ENCODE data around the gene LIN28A. TPM values are rescaled to one million over a fixed set of nuclear protein-coding genes. Genes with fewer than 3 reads are reported as not detected.

The LIN28A gene
- total RNA-seq, 1 donor from 2014 or later: not detected

DNA sequence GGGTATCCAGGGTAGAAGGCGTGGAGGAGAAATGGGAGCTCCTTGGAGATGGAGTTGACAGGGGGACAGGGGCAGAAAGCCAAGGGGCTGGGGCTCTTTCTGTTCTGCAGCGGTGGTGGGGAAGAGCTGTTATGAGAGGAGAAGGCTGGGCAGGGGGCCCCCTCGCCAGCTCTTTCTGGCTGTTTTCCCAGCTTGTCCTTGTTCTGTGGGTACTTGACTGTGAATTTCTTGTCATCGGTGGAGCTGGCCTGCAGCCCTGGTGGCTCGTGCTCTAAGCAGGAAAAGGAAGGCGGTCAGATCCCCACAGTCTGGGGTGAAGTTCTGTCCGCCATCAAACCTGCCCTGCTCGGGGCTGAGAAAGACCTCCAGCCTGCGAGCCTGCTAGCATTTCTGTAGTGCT is 45.7 kb upstream of the LIN28A start:
- Histone ChIP-seq H3K36me3 (no peaks in the 10 kb centered on the region), H3K9me3 (no peaks in the 10 kb centered on the region), H3K4me3 (no peak overlapping the region), H3K27me3 (peaks cover 4% of the 10 kb centered on the region), H3K27ac (no peak overlapping the region), H3K4me1 (peaks cover 12% of the 10 kb centered on the region)
- no peak for TF ChIP-seq POLR2AphosphoS5 (IDR thresholded peaks at IDR 0.05; ENCODE audit: insufficient read depth in 1 of 2, low read depth in 1 of 2)
- TF ChIP-seq POLR2A (IDR thresholded peaks at IDR 0.05): no peak
- TF ChIP-seq, protein P1, sequence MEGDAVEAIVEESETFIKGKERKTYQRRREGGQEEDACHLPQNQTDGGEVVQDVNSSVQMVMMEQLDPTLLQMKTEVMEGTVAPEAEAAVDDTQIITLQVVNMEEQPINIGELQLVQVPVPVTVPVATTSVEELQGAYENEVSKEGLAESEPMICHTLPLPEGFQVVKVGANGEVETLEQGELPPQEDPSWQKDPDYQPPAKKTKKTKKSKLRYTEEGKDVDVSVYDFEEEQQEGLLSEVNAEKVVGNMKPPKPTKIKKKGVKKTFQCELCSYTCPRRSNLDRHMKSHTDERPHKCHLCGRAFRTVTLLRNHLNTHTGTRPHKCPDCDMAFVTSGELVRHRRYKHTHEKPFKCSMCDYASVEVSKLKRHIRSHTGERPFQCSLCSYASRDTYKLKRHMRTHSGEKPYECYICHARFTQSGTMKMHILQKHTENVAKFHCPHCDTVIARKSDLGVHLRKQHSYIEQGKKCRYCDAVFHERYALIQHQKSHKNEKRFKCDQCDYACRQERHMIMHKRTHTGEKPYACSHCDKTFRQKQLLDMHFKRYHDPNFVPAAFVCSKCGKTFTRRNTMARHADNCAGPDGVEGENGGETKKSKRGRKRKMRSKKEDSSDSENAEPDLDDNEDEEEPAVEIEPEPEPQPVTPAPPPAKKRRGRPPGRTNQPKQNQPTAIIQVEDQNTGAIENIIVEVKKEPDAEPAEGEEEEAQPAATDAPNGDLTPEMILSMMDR (IDR thresholded peaks at IDR 0.05): no peak
- no peak for DNase-seq (ENCODE audit: extremely low spot score in 2 of 2)
- intact Hi-C loops (cut with DNase I): no loop called here

DNA sequence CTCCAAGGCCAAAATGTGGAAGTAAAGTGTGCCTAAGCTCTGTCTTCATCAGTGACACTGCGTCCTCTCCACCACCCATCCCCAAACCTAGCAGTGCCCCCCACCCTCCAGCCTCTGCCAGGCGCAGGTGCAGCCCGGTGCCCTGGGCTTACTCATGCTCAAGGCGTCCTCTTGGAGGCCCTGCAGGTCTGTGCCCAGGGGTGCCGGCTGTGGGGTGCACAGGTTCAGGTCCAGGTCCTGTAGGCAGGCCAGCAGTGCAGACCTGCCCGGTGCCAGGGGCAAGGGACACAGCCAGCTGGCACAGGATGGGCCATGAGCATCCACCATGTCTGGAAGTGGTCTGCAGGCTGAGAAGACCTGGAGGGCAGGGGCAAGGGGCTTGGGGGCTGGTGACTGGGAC is 43.2 kb upstream of the LIN28A start:
- no peaks in the 10 kb centered on the region for H3K9me3 ChIP-seq
- no peak for DNase-seq (ENCODE audit: extremely low spot score in 2 of 2)
- H3K27me3 ChIP-seq: no peaks in the 10 kb centered on the region
- no peaks in the 10 kb centered on the region for H3K36me3 ChIP-seq
- intact Hi-C loops (cut with DNase I): no loop called here
- H3K4me3 ChIP-seq: no peak overlapping the region
- TF ChIP-seq POLR2A (IDR thresholded peaks at IDR 0.05) (no peak), POLR2AphosphoS5 (IDR thresholded peaks at IDR 0.05; ENCODE audit: insufficient read depth in 1 of 2, low read depth in 1 of 2) (no peak)
- H3K27ac ChIP-seq: no peak overlapping the region
- H3K4me1 ChIP-seq: no peaks in the 10 kb centered on the region

DNA sequence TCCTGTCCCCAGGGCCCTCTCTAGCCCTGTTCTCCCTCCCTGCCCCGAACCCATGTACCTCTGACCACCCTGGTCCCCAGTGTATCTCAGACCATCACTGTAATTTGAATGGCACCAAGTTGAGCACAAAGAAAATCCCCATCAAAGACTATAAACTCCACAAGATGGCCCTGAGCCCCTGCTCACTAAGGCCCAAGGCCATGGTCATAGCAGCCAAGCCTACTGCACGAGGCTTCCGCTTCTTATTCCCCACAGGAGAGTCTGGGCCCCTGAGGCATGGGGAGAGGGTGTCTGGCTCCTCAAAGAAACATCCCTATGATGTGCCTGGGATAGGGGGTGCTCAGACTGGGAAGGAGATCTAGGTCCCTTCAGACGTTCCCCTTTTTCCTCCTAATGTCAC is 42.6 kb upstream of the LIN28A start:
- no peak for DNase-seq (ENCODE audit: extremely low spot score in 2 of 2)
- TF ChIP-seq POLR2AphosphoS5 (IDR thresholded peaks at IDR 0.05; ENCODE audit: insufficient read depth in 1 of 2, low read depth in 1 of 2): no peak
- TF ChIP-seq, protein P1 (IDR thresholded peaks at IDR 0.05): no peak
- TF ChIP-seq POLR2A (IDR thresholded peaks at IDR 0.05): no peak

DNA sequence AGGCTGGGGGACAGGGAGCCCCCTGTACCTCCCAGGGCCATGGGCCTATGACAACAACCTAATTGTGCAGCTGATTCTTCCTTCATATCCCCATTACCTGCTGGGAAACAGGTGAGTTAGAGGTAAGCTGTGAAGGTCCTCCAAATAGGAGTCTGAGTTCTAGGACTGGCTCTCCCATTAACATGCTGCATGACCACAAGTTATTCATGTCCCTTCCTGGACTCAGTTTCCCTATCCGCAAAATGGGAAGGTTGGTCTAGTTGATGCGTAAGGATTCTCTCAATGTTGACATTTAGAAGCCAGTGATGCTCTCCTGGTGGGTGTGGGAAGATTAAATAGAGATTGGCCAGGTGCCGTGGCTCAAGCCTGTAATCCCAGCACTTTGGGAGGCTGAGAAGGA is 42.1 kb upstream of the LIN28A start:
- Histone ChIP-seq H3K4me1 (no peaks in the 10 kb centered on the region), H3K36me3 (no peaks in the 10 kb centered on the region), H3K4me3 (no peak overlapping the region), H3K9me3 (no peaks in the 10 kb centered on the region), H3K27me3 (no peaks in the 10 kb centered on the region), H3K27ac (no peak overlapping the region)
- intact Hi-C loops (cut with DNase I): no loop called here
- DNase-seq (ENCODE audit: extremely low spot score in 2 of 2): no peak
- TF ChIP-seq, protein P1 (IDR thresholded peaks at IDR 0.05): no peak
- TF ChIP-seq POLR2A (IDR thresholded peaks at IDR 0.05) (no peak), POLR2AphosphoS5 (IDR thresholded peaks at IDR 0.05; ENCODE audit: insufficient read depth in 1 of 2, low read depth in 1 of 2) (no peak)

More for the DNA sequence above, 42.6 kb upstream of the LIN28A start:
- Histone ChIP-seq H3K36me3 (no peaks in the 10 kb centered on the region), H3K27ac (no peak overlapping the region), H3K4me3 (no peak overlapping the region), H3K9me3 (no peaks in the 10 kb centered on the region), H3K27me3 (no peaks in the 10 kb centered on the region), H3K4me1 (no peaks in the 10 kb centered on the region)
- intact Hi-C loops (cut with DNase I): no loop called here

DNA sequence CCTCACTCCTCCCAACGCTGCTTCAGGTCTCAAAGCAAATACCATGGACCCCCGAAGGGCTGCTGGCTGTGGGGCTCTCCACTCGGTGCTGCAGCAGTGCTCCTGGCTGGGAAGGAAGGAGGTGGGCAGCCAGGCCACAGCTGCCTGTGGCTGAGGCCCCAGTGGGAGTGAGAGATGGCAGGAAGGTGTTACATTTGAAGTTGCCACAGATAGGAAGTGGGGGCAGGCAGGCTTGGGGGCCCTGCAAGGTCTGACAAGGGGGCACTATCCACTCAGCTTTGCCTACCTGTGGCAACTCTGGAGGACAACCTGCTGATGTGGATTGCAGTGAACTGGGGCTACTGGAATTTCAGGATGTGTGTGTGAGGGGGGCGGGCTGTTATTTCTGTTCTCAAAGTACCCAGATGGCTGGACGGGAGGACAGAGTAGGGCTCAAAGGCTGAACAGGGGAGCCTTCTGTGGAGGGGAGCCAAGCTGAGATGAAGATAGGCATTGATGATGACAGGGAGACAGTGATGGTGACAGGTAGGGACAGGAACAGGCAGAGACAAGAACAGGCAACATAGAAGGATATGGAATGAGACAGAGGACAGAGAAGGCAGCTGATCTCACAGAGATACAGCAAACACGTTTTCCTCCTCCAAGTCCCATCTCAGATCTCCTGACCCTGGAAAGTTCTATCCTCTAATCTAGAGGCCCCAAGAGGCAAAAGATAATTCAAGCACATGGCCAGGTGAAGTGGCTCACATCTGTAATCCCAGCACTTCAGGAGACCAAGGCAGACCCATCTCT is 39.8 kb upstream of the LIN28A start:
- Histone ChIP-seq H3K36me3 (no peaks in the 10 kb centered on the region), H3K27me3 (no peaks in the 10 kb centered on the region), H3K4me3 (no peak overlapping the region), H3K27ac (no peak overlapping the region), H3K4me1 (no peaks in the 10 kb centered on the region), H3K9me3 (no peaks in the 10 kb centered on the region)
- intact Hi-C loops (cut with DNase I): no loop called here
- no peak for DNase-seq (ENCODE audit: extremely low spot score in 2 of 2)
- TF ChIP-seq, protein P1 (IDR thresholded peaks at IDR 0.05): no peak
- TF ChIP-seq POLR2AphosphoS5 (IDR thresholded peaks at IDR 0.05; ENCODE audit: insufficient read depth in 1 of 2, low read depth in 1 of 2) (no peak), POLR2A (IDR thresholded peaks at IDR 0.05) (no peak)

All from vagina (tissue), 2 donors.